NCI-H187 treated with DMSO at 0.1 percent for 48 hours (cell line): ENCODE results near the gene ECE1.
A peak's percentile ranks its signal among the peaks of the same experiment; 100 is the strongest.
"Not testable (repeated sequence)": the region's sequence is repeated elsewhere in the genome, so short reads cannot be mapped to it uniquely, and the experiment has no call there.

ENCODE experiments used
- DNase-seq: peaks from one replicate; lab custom pipeline; 2025; lab: John Stamatoyannopoulos, UW

The ECE1 gene

DNA sequence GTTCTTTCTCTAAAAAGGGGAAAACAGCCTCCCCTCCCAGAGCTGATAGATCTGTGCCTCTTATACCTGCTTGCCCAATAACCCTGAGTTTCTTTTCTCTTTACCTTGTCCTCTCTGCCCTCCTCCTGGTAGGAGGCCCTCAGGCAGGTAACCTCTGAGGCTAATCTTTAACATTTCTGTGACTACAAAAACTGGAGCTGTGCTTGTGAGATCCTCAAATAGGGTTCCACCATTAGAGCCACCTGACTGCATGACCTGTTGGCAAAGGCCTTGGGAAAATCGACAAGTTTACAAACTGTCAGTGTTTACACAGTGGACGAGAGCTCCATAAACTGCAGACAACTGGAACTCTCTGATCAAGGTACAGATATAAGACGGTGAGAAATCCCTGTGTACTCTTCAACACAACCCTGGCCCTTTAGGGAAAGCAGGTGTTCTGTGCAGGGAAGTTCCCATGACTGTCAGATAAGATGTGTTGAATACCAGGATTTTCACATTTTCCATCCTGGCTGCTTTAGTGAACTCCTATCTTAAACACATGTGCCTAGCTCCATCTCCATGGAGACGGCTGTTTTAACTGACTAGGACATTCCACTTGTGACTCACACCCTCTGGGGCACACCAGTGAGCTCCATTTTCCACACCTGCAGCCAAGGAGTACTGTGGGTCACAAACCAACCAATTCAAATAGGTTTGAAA lies 38.3 kb downstream of the ECE1 start:
- DNase-seq = no peak

GRCh38 chr1:21249940-21250493 lies 40.2 kb downstream of the ECE1 start:
- DNase-seq = no peak

DNA sequence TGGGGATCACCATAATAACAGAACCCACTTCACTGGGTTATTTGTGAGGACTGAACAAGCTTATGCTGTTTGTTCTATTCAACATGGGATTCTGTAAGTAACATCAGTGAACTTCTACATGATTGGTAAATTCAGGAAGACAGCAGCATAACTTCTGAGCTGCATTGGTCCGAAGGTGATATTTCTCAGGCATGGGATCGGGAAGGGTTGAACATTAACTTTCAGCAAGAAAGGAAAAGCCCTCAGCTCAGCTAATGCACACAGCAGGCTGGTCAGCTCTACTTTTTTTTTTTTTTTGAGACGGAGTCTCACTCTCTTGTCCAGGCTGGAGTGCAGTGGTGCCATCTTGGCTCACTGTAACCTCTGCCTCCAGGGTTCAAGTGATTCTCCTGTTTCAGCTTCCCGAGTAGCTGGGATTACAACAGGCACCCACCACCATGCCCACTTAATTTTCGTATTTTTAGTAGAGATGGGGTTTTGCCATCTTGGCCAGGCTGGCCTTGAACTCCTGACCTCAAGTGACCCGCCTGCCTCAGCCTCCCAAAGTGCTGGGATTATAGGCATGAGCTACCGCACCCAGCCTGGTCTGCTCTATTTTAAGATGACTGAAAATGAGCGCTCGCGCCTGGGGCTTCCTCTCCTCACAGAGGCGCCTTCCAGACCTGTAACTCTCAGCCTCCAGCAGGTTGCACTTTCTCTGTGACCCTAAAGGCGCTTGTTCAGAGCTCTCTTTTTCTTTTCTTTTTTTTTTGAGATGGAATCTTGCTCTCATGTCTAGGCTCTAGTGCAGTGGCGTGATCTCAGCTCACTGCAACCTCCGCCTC lies 42.2 kb downstream of the ECE1 start:
- no peak for DNase-seq

GRCh38 chr1:21246905-21247642 lies 43.2 kb downstream of the ECE1 start:
- no peak for DNase-seq

GRCh38 chr1:21245688-21246229 lies 44.5 kb downstream of the ECE1 start:
- no peak for DNase-seq

GRCh38 chr1:21244986-21245687 lies 45.1 kb downstream of the ECE1 start:
- no peak for DNase-seq

DNA sequence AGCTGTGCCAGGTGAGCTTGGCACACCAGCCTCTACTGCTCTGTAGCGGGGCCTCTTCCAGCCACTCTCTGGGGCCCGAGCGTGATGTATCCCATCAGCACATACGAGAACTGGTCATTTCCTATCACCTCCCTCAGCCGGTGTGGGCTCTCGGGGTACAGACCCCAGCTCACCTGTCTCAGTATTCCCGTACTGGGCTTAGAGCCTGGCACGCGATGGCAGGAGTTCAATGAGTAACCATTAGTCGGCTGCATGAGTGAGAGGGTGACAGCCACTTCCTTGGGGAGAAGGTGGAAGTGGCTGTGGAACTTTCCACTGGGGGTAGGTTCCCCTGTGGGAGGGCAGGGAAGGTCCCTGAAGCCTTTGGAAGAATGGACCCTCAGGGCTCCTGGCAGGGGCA lies 46.1 kb downstream of the ECE1 start:
- no peak for DNase-seq

- DNase-seq = no peak
These were observed 47.4 kb downstream of the ECE1 start for GRCh38 chr1:21242846-21243245.

DNA sequence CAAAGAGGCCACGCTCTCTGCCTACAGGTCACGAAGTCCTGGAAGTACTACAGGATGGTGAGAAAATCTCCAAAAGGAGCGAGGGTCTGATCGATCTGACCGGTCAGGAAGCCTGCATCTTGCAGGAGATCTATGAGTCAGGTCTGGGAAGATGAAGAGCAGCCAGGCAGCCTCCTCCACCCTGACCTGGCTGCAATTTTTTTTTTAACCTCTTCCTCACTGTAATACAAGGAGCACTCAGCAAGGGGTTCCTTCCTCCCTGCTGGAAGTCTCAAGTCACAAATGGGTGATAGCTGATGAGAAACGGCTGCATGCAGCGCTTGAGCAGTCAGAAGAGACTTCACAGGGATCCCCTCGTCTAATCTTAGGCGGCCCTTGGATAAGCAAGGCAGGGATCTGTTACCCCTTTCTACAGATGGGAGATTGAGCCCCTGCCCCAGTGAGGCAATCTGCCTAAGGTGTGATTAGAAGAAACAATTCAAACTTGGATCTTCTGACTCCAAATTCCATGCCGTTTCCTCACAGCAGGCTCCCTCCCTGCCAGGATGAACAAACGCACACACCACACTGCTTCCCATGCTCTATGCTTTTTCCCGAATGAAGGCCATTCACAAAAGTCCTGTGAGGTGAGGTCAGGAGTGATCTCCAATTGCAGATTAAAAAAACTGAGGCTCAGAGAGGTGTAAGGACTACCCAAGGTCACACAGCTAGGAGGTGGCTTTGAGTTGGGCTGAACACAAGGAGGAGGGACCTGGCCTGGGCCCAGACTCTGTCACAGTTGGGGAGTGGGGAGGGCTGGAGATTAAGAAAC lies 48.3 kb downstream of the ECE1 start:
- no peak for DNase-seq

DNA sequence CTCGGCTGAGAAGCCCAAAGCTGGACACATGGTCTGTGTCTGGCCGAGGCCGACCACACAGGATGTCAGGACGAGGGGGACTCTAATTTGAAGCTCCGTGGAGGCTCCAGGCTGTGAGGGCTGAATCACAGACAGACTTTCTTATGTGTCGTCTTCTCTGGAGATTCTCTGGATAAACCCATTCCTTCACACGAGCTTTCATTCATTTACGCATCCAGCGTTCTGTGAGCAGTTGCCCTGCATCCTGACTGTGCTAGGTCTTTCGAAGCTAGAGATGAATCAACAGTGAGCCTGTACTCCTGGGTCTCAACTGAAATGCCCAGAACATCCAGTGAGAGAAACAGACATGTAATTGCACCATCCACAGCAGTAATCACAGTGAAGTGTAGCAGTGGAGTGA lies 49.6 kb downstream of the ECE1 start:
- no peak for DNase-seq

DNA sequence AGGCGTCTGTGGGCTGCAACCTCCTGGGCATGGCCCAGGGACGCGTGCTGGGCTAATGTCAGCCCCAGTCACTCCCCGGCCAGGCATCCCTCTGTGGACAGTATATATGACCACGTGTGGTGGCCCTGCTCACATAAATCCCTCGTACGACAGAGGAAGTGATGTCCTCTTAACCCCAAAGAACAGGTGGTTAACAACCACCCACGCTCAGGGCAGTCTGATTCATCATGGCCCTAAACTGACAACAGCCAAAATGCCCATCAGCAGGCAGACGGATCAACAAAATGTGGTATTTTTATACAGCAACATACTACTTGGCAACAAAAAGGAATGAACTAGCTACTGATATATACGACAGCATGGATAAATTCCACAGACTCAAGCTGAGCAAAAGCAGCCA lies 51.0 kb downstream of the ECE1 start:
- DNase-seq = no peak

- DNase-seq = no peak
These were observed 52.0 kb downstream of the ECE1 start for GRCh38 chr1:21238141-21238800.

DNA sequence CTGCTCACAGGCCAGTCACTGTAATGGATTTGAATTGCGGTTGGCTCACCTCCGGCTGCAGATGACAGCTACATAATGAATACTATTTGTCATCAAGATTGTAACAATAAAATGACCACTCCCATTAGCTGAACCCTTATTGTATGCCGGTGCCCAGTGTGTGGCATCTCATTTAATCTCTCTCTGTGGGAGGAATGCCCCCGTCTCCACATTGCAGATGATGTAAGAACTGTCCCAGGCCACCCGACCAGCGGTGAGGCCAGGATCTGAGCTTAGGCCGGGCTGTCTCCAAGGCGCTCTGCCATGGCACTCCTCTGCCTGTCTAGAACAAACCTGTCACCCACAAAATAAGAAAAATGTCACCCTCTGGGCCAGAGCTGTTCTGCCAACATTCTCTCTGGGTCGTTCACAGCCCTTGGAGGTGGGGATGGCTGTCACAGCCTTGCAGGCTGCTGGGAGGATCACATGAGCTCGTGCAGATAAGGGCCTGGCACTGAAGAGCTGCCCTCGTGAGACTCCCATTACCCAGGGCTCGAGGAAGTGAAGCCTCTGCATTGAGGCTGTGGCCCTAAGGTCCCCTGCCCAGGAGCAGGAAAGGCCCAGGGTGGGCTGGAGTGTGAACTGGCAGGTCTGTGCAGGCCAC lies 52.7 kb downstream of the ECE1 start:
- no peak for DNase-seq

DNA sequence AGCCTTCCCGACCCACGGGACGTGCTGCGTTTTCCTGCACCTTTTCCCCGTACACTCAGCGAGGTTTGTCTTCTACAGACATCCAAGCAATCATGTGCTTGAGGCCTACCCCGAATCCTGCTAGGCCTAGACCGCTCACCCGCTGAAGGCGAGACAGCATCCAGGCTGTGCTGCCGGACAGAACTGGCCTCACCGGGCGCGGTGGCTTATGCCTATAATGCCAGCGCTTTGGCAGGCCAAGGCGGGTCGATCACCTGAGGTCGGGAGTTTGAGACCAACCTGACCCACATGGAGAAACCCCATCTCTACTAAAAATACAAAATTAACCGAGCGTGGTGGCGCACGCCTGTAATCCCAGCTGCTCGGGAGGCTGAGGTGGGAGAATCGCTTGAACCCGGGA lies 54.1 kb downstream of the ECE1 start:
- no peak for DNase-seq

DNA sequence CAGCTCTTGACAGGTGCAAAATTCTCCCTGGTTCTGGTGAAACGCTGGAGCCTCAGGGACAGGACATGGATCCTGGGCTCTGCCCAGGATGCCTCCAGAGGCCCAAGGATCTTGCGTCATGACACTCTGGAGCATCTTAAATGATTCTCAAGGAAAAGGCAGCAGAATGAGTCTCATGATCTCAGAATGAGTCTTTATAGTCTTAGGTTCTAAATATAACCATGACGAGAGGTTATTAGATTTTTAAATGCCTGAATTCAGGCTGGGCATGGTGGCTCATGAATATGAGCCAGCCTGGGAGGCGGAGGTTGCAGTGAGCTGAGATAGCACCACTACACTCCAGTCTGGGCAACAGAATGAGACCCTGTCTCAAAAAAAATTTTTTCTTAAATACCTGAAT lies 55.5 kb downstream of the ECE1 start:
- DNase-seq = no peak

- no peak for DNase-seq
These were observed 56.8 kb downstream of the ECE1 start for GRCh38 chr1:21233490-21233889.

DNA sequence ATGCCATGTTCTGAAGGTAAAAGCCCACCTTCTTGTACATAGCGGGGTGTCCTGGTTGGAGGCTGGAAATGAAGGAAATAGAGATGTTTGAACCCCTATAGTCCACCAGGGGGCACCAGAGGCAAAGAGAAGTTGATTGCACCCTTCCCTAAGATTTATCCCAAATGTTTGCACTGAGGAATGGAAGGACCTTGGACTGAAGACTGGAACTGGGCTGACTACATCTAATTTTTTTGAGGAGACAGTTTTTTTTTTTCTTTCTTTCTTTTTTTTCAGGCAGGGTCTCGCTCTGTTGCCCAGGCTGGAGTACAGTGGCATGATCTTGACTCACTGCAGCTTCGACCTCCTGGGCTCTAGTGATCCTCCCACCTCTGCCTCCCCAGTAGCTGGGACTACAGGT lies 58.2 kb downstream of the ECE1 start:
- DNase-seq = peak; percentile 13

GRCh38 chr1:21229246-21230000 lies 60.8 kb downstream of the ECE1 start:
- DNase-seq = no peak

DNA sequence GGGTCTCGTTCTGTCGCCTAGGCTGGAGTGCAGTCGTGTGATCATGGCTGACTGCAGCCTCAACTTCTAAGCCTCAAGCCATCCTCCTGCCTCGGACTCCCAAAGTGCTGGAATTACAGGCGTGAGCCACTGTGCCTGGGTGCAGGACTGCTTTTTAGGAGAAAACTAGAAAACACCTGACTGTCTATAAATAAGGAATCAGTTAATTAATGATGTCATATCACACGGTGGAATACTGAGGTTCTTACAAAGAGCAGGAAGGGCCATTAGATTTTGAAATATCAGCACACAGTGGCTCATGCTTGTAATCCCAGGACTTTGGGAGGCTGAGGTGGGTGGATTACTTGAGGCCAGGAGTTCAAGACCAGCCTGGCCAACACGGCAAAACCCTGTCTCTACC lies 62.0 kb downstream of the ECE1 start:
- DNase-seq = not testable (repeated sequence)
